Activated naive CD8-positive, alpha-beta T cell (primary cell): ENCODE data around the gene PRPF8.
"Not testable (repeated sequence)": the region's sequence is repeated elsewhere in the genome, so short reads cannot be mapped to it uniquely, and the experiment has no call there.

Experiments
- H3K27ac Mint-ChIP-seq: one replicate; pipeline ENCODE4 v1.8.0; 2021; ENCODE audit warnings: mixed read lengths
- H3K27me3 Mint-ChIP-seq: one replicate; pipeline ENCODE4 v1.8.0; 2021; ENCODE audit warnings: mixed read lengths
- H3K36me3 Mint-ChIP-seq: one replicate; pipeline ENCODE4 v1.8.0; 2021; ENCODE audit warnings: mixed read lengths
- H3K4me1 Mint-ChIP-seq: one replicate; pipeline ENCODE4 v1.8.0; 2021; ENCODE audit warnings: low read depth, mixed read lengths
- H3K4me3 Mint-ChIP-seq: one replicate; pipeline ENCODE4 v1.8.0; 2021; ENCODE audit warnings: mild to moderate bottlenecking, mixed read lengths
- H3K9me3 Mint-ChIP-seq: one replicate; pipeline ENCODE4 v1.8.0; 2021; ENCODE audit warnings: low read depth, mixed read lengths

The PRPF8 gene

GRCh38 chr17:1683459-1683858, 1.2 kb downstream of the PRPF8 start:
- H3K36me3 Mint-ChIP-seq: peaks cover 11% of the 10 kb centered on the region
- no peaks in the 10 kb centered on the region for H3K27me3 Mint-ChIP-seq
- H3K9me3 Mint-ChIP-seq: no peaks in the 10 kb centered on the region
- H3K4me1 Mint-ChIP-seq: peaks cover 45% of the 10 kb centered on the region
- H3K27ac Mint-ChIP-seq: peak overlapping the region; percentile 98
- H3K4me3 Mint-ChIP-seq: peak overlapping the region; percentile 98

- no peaks in the 10 kb centered on the region for H3K27me3 Mint-ChIP-seq
- H3K27ac Mint-ChIP-seq: no peak overlapping the region
- no peaks in the 10 kb centered on the region for H3K9me3 Mint-ChIP-seq
- H3K36me3 Mint-ChIP-seq: peaks cover 7% of the 10 kb centered on the region
- no peak overlapping the region for H3K4me3 Mint-ChIP-seq
- peaks cover 14% of the 10 kb centered on the region for H3K4me1 Mint-ChIP-seq
Measured at GRCh38 chr17:1676401-1676800, 8.3 kb downstream of the PRPF8 start.

GRCh38 chr17:1673041-1673785, 11.5 kb downstream of the PRPF8 start:
- Mint-ChIP-seq H3K36me3 (peaks cover 11% of the 10 kb centered on the region), H3K27me3 (no peaks in the 10 kb centered on the region), H3K27ac (no peak overlapping the region), H3K4me1 (peaks cover 20% of the 10 kb centered on the region), H3K9me3 (no peaks in the 10 kb centered on the region), H3K4me3 (no peak overlapping the region)

GRCh38 chr17:1663934-1664333, 20.7 kb downstream of the PRPF8 start:
- H3K36me3 Mint-ChIP-seq, H3K27me3 Mint-ChIP-seq, H3K4me3 Mint-ChIP-seq, H3K27ac Mint-ChIP-seq, H3K4me1 Mint-ChIP-seq, H3K9me3 Mint-ChIP-seq: not testable (repeated sequence)

- Mint-ChIP-seq H3K27ac (no peak overlapping the region), H3K27me3 (no peaks in the 10 kb centered on the region), H3K36me3 (peaks cover 12% of the 10 kb centered on the region), H3K4me1 (peaks cover 4% of the 10 kb centered on the region), H3K4me3 (no peak overlapping the region), H3K9me3 (no peaks in the 10 kb centered on the region)
Measured at GRCh38 chr17:1661045-1661444, 23.6 kb downstream of the PRPF8 start.

GRCh38 chr17:1658100-1658499, 26.6 kb downstream of the PRPF8 start:
- Mint-ChIP-seq H3K36me3 (peaks cover 23% of the 10 kb centered on the region), H3K27ac (peak overlapping the region; percentile 22), H3K9me3 (no peaks in the 10 kb centered on the region), H3K4me1 (peaks cover 4% of the 10 kb centered on the region), H3K27me3 (no peaks in the 10 kb centered on the region), H3K4me3 (no peak overlapping the region)

GRCh38 chr17:1653735-1654134, 30.9 kb downstream of the PRPF8 start:
- Mint-ChIP-seq H3K27ac (peak overlapping the region; percentile 58), H3K27me3 (no peaks in the 10 kb centered on the region), H3K9me3 (no peaks in the 10 kb centered on the region), H3K36me3 (peaks cover 23% of the 10 kb centered on the region), H3K4me1 (peaks cover 5% of the 10 kb centered on the region), H3K4me3 (no peak overlapping the region)

GRCh38 chr17:1652794-1653193, 31.9 kb downstream of the PRPF8 start:
- H3K27me3 Mint-ChIP-seq, H3K9me3 Mint-ChIP-seq, H3K4me1 Mint-ChIP-seq, H3K4me3 Mint-ChIP-seq: not testable (repeated sequence)
- Mint-ChIP-seq H3K27ac (peak overlapping the region; percentile 10), H3K36me3 (peaks cover 23% of the 10 kb centered on the region)

GRCh38 chr17:1651559-1651844, 33.2 kb downstream of the PRPF8 start:
- peaks cover 16% of the 10 kb centered on the region for H3K36me3 Mint-ChIP-seq

GRCh38 chr17:1650731-1651558, 33.7 kb downstream of the PRPF8 start:
- Mint-ChIP-seq H3K36me3 (peaks cover 12% of the 10 kb centered on the region), H3K4me3 (no peak overlapping the region), H3K27me3 (no peaks in the 10 kb centered on the region), H3K4me1 (peaks cover 8% of the 10 kb centered on the region), H3K27ac (no peak overlapping the region), H3K9me3 (no peaks in the 10 kb centered on the region)

More at GRCh38 chr17:1651559-1651844, 33.2 kb downstream of the PRPF8 start:
- Mint-ChIP-seq H3K4me1 (peaks cover 7% of the 10 kb centered on the region), H3K27me3 (no peaks in the 10 kb centered on the region), H3K27ac (no peak overlapping the region), H3K9me3 (no peaks in the 10 kb centered on the region), H3K4me3 (no peak overlapping the region)

GRCh38 chr17:1649844-1650501, 34.7 kb downstream of the PRPF8 start, which contains the start of gene RILP:
Gene RILP (minus strand): TSS chr17:1649866. CDS start chr17:1649804, 62 bp downstream.
- peaks cover 14% of the 10 kb centered on the region for H3K4me1 Mint-ChIP-seq

GRCh38 chr17:1648963-1649843, 35.5 kb downstream of the PRPF8 start:
- Mint-ChIP-seq H3K36me3 (peaks cover 9% of the 10 kb centered on the region), H3K4me3 (peak overlapping the region; percentile 59), H3K27me3 (no peaks in the 10 kb centered on the region), H3K9me3 (no peaks in the 10 kb centered on the region), H3K27ac (no peak overlapping the region), H3K4me1 (peaks cover 19% of the 10 kb centered on the region)

More at GRCh38 chr17:1649844-1650501, 34.7 kb downstream of the PRPF8 start, which contains the start of gene RILP:
- Mint-ChIP-seq H3K27ac (no peak within 1 kb of the TSS), H3K4me3 (peak within 1 kb of the TSS; percentile 59), H3K9me3 (no peaks in the 10 kb centered on the region), H3K27me3 (no peaks in the 10 kb centered on the region), H3K36me3 (peaks cover 11% of the 10 kb centered on the region)

- Mint-ChIP-seq H3K4me3 (peak overlapping the region; percentile 59), H3K4me1 (peaks cover 22% of the 10 kb centered on the region)
Measured at GRCh38 chr17:1648173-1648962, 36.3 kb downstream of the PRPF8 start.

GRCh38 chr17:1647802-1648171, 36.9 kb downstream of the PRPF8 start:
- no peaks in the 10 kb centered on the region for H3K36me3 Mint-ChIP-seq
- peaks cover 22% of the 10 kb centered on the region for H3K4me1 Mint-ChIP-seq
- H3K9me3 Mint-ChIP-seq: no peaks in the 10 kb centered on the region
- H3K27ac Mint-ChIP-seq: no peak overlapping the region
- peak overlapping the region; percentile 32 for H3K4me3 Mint-ChIP-seq
- H3K27me3 Mint-ChIP-seq: no peaks in the 10 kb centered on the region

More at GRCh38 chr17:1648173-1648962, 36.3 kb downstream of the PRPF8 start:
- Mint-ChIP-seq H3K27ac (no peak overlapping the region), H3K36me3 (peaks cover 4% of the 10 kb centered on the region), H3K9me3 (no peaks in the 10 kb centered on the region), H3K27me3 (no peaks in the 10 kb centered on the region)
